IMR-90 (cell line): Measurements from ENCODE around the gene TCF7L1. TPM values are rescaled to one million over a fixed set of nuclear protein-coding genes. Genes with fewer than 3 reads are reported as not detected.

Source experiments
- ATAC-seq: fragments of 200-7000 bp; cut with Tn5 transposase; 2 replicates; pipeline ENCODE4 v1.9.1; 2020; ENCODE audit warnings: low read depth, mild to moderate bottlenecking, moderate library complexity
- BruUV-seq: library from RNA; stranded (reverse); fragments of 400-500 nt; replicated peaks from 2 replicates; lab custom pipeline; 2021; lab: Mats Ljungman, UMichigan
- CTCF ChIA-PET: fragments of 300-600 bp; formaldehyde crosslinking; extraction: SDS; loops from one replicate; lab custom pipeline; 2021; ENCODE audit warnings: antibody characterized with exemption; lab: Yijun Ruan, JAX
- POLR2A ChIA-PET: fragments of 300-600 bp; sonication (Branson Sonifier 250); formaldehyde crosslinking; loops from one replicate; lab custom pipeline; 2022; ENCODE audit warnings: antibody characterized with exemption; ENCODE audit not compliant: unreplicated experiment; lab: Charles Lee
- DNase-seq: peaks from one replicate; pipeline ENCODE4 v3.0.0; 2013
- H2AFZ ChIP-seq: replicated peaks from 2 replicates; pipeline ENCODE3; 2013; ENCODE audit warnings: low read length, mild to moderate bottlenecking; ENCODE audit not compliant: poor library complexity
- H2AK5ac ChIP-seq: 2 replicates; pipeline ENCODE4 v1.6.1; 2013; ENCODE audit warnings: low read depth, low read length, inconsistent platforms
- H2AK9ac ChIP-seq: replicated peaks from 2 replicates; pipeline ENCODE3; 2013; ENCODE audit warnings: mild to moderate bottlenecking, low read depth, low read length, moderate library complexity; ENCODE audit not compliant: poor library complexity
- H2BK120ac ChIP-seq: 2 replicates; pipeline ENCODE4 v1.6.1; 2013; ENCODE audit warnings: low read depth, low read length, inconsistent platforms
- H2BK15ac ChIP-seq: 3 replicates; pipeline ENCODE4 v1.6.1; 2013; ENCODE audit warnings: low read depth, low read length, inconsistent platforms
- H2BK20ac ChIP-seq: 2 replicates; pipeline ENCODE4 v1.6.1; 2013; ENCODE audit warnings: low read depth, mild to moderate bottlenecking, inconsistent platforms, low read length, moderate library complexity
- H2BK5ac ChIP-seq: 2 replicates; pipeline ENCODE4 v1.6.1; 2013; ENCODE audit warnings: mild to moderate bottlenecking, low read depth, low read length, inconsistent platforms; ENCODE audit not compliant: poor library complexity, severe bottlenecking
- H3K14ac ChIP-seq: replicated peaks from 2 replicates; pipeline ENCODE4 v1.6.1; 2013; ENCODE audit warnings: low read depth, low read length, inconsistent platforms
- H3K18ac ChIP-seq: 2 replicates; pipeline ENCODE4 v1.6.1; 2013; ENCODE audit warnings: low read depth, low read length, control low read depth
- H3K23ac ChIP-seq: 2 replicates; pipeline ENCODE4 v1.6.1; 2013; ENCODE audit warnings: low read depth, low read length, inconsistent platforms
- H3K27ac ChIP-seq: 2 replicates; pipeline ENCODE4 v1.5.1; 2013; ENCODE audit warnings: mild to moderate bottlenecking, control low read depth, low read length; ENCODE audit not compliant: insufficient read depth
- H3K27me3 ChIP-seq: 2 replicates; pipeline ENCODE4 v1.6.1; 2013; ENCODE audit warnings: low read length; ENCODE audit not compliant: control insufficient read depth, insufficient read depth
- H3K36me3 ChIP-seq: 2 replicates; pipeline ENCODE4 v1.6.1; 2013; ENCODE audit warnings: low read length, mixed read lengths; ENCODE audit not compliant: control insufficient read depth, insufficient read depth
- H3K4ac ChIP-seq: 2 replicates; pipeline ENCODE4 v1.6.1; 2013; ENCODE audit warnings: low read depth, low read length, inconsistent platforms
- H3K4me1 ChIP-seq: 2 replicates; pipeline ENCODE4 v1.6.1; 2013; ENCODE audit warnings: low read length, mixed read lengths; ENCODE audit not compliant: control insufficient read depth, insufficient read depth
- H3K4me2 ChIP-seq: 2 replicates; pipeline ENCODE4 v1.6.1; 2013; ENCODE audit warnings: low read depth, mild to moderate bottlenecking, control low read depth, low read length, moderate library complexity
- H3K4me3 ChIP-seq: 2 replicates; pipeline ENCODE4 v1.5.1; 2013; ENCODE audit warnings: low read depth, mild to moderate bottlenecking, control low read depth, low read length, moderate library complexity; ENCODE audit not compliant: insufficient read depth
- H3K56ac ChIP-seq: 2 replicates; pipeline ENCODE4 v1.6.1; 2013; ENCODE audit warnings: low read length, inconsistent platforms; ENCODE audit not compliant: insufficient read depth; ENCODE audit errors: extremely low read depth
- H3K79me1 ChIP-seq, 2 experiments: 2 replicates each; pipeline ENCODE4 v1.6.1; 2013; ENCODE audit warnings: low read length in 2 of 2, inconsistent platforms in 1 of 2, low read depth in 1 of 2
- H3K9ac ChIP-seq: 2 replicates; pipeline ENCODE4 v1.6.1; 2013; ENCODE audit warnings: low read depth, low read length, control low read depth
- H3K9me1 ChIP-seq: 2 replicates; pipeline ENCODE4 v1.6.1; 2013; ENCODE audit warnings: low read length, inconsistent platforms; ENCODE audit not compliant: insufficient read depth
- H3K9me3 ChIP-seq: 2 replicates; pipeline ENCODE4 v1.6.1; 2013; ENCODE audit warnings: low read length; ENCODE audit not compliant: control insufficient read depth, insufficient read depth
- H4K20me1 ChIP-seq: 2 replicates; pipeline ENCODE4 v1.6.1; 2013; ENCODE audit warnings: low read length, inconsistent platforms; ENCODE audit not compliant: insufficient read depth
- H4K5ac ChIP-seq: 2 replicates; pipeline ENCODE4 v1.6.1; 2013; ENCODE audit warnings: mild to moderate bottlenecking, low read depth, low read length, control low read depth
- H4K8ac ChIP-seq, 2 experiments: 2 replicates each; pipeline ENCODE4 v1.6.1; 2013; ENCODE audit warnings: low read depth in 2 of 2, low read length in 2 of 2, control low read depth in 1 of 2, inconsistent platforms in 1 of 2
- H4K91ac ChIP-seq: 2 replicates; pipeline ENCODE4 v1.6.1; 2013; ENCODE audit warnings: low read depth, low read length, inconsistent platforms; ENCODE audit not compliant: insufficient read depth
- BHLHE40 ChIP-seq: fragments of 150-350 bp; IDR thresholded peaks from 2 replicates; pipeline ENCODE4 v1.6.1; 2016; ENCODE audit warnings: mild to moderate bottlenecking, low read depth, low read length
- CEBPB ChIP-seq: IDR thresholded peaks from 2 replicates; pipeline ENCODE4 v1.6.1; 2012; ENCODE audit warnings: low read depth, low read length, improper control_type of control experiment
- CHD1 ChIP-seq: IDR thresholded peaks from 2 replicates; pipeline ENCODE4 v1.6.1; 2012; ENCODE audit warnings: low read depth, low read length, improper control_type of control experiment
- FOS ChIP-seq: fragments of 150-350 bp; IDR thresholded peaks from 2 replicates; pipeline ENCODE4 v1.6.1; 2016; ENCODE audit warnings: low read depth, low read length
- MXI1 ChIP-seq: IDR thresholded peaks from 2 replicates; pipeline ENCODE4 v1.6.1; 2012; ENCODE audit warnings: low read depth, mild to moderate bottlenecking, low read length, moderate library complexity, borderline replicate concordance
- NFE2L2 ChIP-seq: fragments of 150-350 bp; IDR thresholded peaks from 2 replicates; pipeline ENCODE4 v1.6.1; 2016; ENCODE audit warnings: low read depth, mild to moderate bottlenecking, low read length
- WGBS, 2 experiments: methylation state at CpG; one replicate each; pipeline versions ENCODE4 v1.1.5 to v1.1.7; 2013; ENCODE audit warnings: missing lambda C conversion rate in 2 of 2; ENCODE audit not compliant: insufficient read length in 1 of 2; ENCODE audit errors: extremely low coverage in 2 of 2; 5-methylcytosine and 5-hydroxymethylcytosine counted together
- dilution Hi-C: fragments of 300-500 bp; cut with HindIII; formaldehyde crosslinking; loops from one replicate; pipeline ENCODE4 v1.14.3; 2018; ENCODE audit warnings: low sequenced_read_pairs; ENCODE audit not compliant: unreplicated experiment
- in situ Hi-C: fragments of 300-500 bp; cut with MboI; formaldehyde crosslinking; loops from 3 replicates; pipeline ENCODE4 v1.14.3; 2019; ENCODE audit warnings: low sequenced_read_pairs, inconsistent platforms, mixed read lengths
- intact Hi-C: fragments of 100-400 bp; cut with micrococcal nuclease; formaldehyde crosslinking; loops from 2 replicates; pipeline ENCODE4 v1.10.0; 2022
- polyA plus RNA-seq, 3 experiments: library from polyadenylated mRNA; depleted of rRNA; stranded (reverse); fragments of >200 nt; gene quantifications; 2 replicates each; pipeline ENCODE4 v1.2.3, GENCODE V29; 2012; ENCODE audit warnings: low replicate concordance in 1 of 3
- total RNA-seq: library from RNA; depleted of rRNA; stranded (reverse); fragments of >200 nt; gene quantifications from 2 replicates; pipeline ENCODE4 v1.2.3, GENCODE V29; 2012
- TF ChIP-seq, protein P1 (sequence below): fragments of 150-350 bp; IDR thresholded peaks from 2 replicates; pipeline ENCODE4 v1.6.1; 2017; ENCODE audit warnings: mild to moderate bottlenecking, antibody characterized with exemption, low read length, low read depth
- TF ChIP-seq, protein P2 (sequence below): fragments of 150-350 bp; IDR thresholded peaks from 2 replicates; pipeline ENCODE4 v1.6.1; 2016; ENCODE audit warnings: low read depth, mild to moderate bottlenecking, low read length, moderate library complexity, borderline replicate concordance

TCF7L1 gene
- total and polyA plus RNA-seq, 2 of the 4 experiments (the other 2 are of a cell fraction): 0.72 to 11.1 TPM

DNA sequence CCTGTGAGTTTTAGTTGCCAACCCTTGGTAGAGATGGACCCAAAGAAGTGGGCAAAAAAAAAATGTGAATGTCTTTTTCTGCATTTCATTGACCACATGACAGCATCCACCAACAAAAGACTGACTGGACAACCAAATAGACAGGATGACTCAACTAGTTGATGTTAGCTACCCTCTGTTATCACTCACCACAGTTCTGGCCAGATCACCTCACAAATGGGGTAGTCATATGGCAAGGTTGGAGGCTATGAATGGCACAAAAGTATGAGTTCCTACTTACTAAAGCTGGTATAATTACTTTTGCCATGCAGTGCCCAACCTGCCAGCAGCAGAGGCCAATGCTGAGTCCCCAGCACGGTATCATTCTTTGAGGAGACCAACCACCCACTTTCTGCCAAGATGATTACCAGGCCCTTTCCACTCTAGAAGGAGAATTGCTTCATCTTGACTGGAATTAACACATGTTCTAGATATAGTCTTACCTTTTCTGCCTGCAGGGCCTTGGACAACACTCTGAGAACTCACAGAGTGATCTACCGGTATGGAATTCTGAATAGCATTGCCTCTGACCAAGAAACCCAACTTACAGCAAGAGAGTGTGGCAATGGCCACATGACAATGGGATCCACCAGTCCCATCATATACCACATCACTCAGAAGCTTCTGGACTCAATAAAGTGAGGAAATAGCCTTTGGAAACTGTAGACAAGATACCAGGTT is 20.1 kb upstream of the TCF7L1 start:
- Histone ChIP-seq H3K9me3 (no peaks in the 10 kb centered on the region), H3K9me1 (no peaks in the 10 kb centered on the region), H3K9ac (no peak overlapping the region), H4K8ac (no peak overlapping the region), H3K4ac (no peak overlapping the region), H4K20me1 (no peaks in the 10 kb centered on the region), H3K27me3 (peaks cover 17% of the 10 kb centered on the region; the same call in 1 of the 2 replicates), H3K79me1 (no peaks in the 10 kb centered on the region), H2BK20ac (no peak overlapping the region), H3K27ac (no peak overlapping the region), H4K5ac (no peak overlapping the region), H3K14ac (no peak overlapping the region), H2AFZ (no peak overlapping the region), H2AK9ac (no peak overlapping the region), H2AK5ac (no peak overlapping the region), H3K18ac (no peak overlapping the region), H3K4me1 (no peaks in the 10 kb centered on the region), H2BK120ac (no peak overlapping the region), H2BK5ac (no peak overlapping the region), H3K56ac (no peak overlapping the region), H3K4me2 (no peak overlapping the region), H3K23ac (no peak overlapping the region), H3K4me3 (no peak overlapping the region), H4K91ac (no peak overlapping the region), H2BK15ac (no peak overlapping the region), H3K36me3 (no peaks in the 10 kb centered on the region)
- 100% methylated on average over 1 of the region's 2 CpGs; no CpG with 5 or more reads in 1 of the 2 experiments for WGBS, 2 experiments
- ATAC-seq: no peak
- no peak for TF ChIP-seq BHLHE40
- TF ChIP-seq, protein P1, sequence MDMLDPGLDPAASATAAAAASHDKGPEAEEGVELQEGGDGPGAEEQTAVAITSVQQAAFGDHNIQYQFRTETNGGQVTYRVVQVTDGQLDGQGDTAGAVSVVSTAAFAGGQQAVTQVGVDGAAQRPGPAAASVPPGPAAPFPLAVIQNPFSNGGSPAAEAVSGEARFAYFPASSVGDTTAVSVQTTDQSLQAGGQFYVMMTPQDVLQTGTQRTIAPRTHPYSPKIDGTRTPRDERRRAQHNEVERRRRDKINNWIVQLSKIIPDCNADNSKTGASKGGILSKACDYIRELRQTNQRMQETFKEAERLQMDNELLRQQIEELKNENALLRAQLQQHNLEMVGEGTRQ: peak; percentile 24; the same call in 1 of the 2 replicates
- TF ChIP-seq MXI1: no peak
- TF ChIP-seq CEBPB: no peak
- TF ChIP-seq FOS: 0 out of 2 replicates have a peak, but pooled peaks have one; percentile 19
- no peak for TF ChIP-seq NFE2L2
- TF ChIP-seq CHD1: no peak
- TF ChIP-seq, protein P2, sequence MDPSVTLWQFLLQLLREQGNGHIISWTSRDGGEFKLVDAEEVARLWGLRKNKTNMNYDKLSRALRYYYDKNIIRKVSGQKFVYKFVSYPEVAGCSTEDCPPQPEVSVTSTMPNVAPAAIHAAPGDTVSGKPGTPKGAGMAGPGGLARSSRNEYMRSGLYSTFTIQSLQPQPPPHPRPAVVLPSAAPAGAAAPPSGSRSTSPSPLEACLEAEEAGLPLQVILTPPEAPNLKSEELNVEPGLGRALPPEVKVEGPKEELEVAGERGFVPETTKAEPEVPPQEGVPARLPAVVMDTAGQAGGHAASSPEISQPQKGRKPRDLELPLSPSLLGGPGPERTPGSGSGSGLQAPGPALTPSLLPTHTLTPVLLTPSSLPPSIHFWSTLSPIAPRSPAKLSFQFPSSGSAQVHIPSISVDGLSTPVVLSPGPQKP: no peak
- intact Hi-C loops (no loop called here), in situ Hi-C loops (loop anchor here (5.0 kb wide), 1 partner anchor 36 kb away; no protein-coding TSS in a partner anchor), dilution Hi-C loops (no loop called here)
- ChIA-PET POLR2A (interaction anchor here (0.6 kb wide), 1 partner anchor 28 kb away, joined by 9 read pairs; no protein-coding TSS in a partner anchor), CTCF (no interaction called here)
- peak; percentile 55 for DNase-seq
- no TSS peak for BruUV-seq
